GM12878 (cell line): ENCODE measurements around the gene TOPBP1. TPM values are rescaled to one million over a fixed set of nuclear protein-coding genes. Genes with fewer than 3 reads are reported as not detected.

Source experiments
- ATAC-seq: fragments of 200-7000 bp; cut with Tn5 transposase; 3 replicates; pipeline ENCODE4 v1.9.1; 2020; ENCODE audit warnings: mild to moderate bottlenecking, moderate library complexity
- BruUV-seq: library from RNA; stranded (reverse); fragments of 400-500 nt; replicated peaks from 2 replicates; lab custom pipeline; 2021; lab: Mats Ljungman, UMichigan
- CTCF ChIA-PET: fragments of 300-600 bp; sonication (Branson Sonifier 250); formaldehyde crosslinking; extraction: SDS; loops from one replicate; lab custom pipeline; 2021; ENCODE audit warnings: inconsistent platforms; lab: Yijun Ruan, JAX
- POLR2A ChIA-PET: fragments of 350-600 bp; formaldehyde crosslinking; extraction: SDS; loops from one replicate; lab custom pipeline; 2021; ENCODE audit warnings: inconsistent platforms; lab: Charles Lee
- RAD21 ChIA-PET: fragments of 300-600 bp; sonication (Branson Sonifier 250); formaldehyde crosslinking; loops from one replicate; lab custom pipeline; 2023; ENCODE audit warnings: antibody characterized with exemption; ENCODE audit not compliant: unreplicated experiment; lab: Charles Lee
- SMC1A ChIA-PET: fragments of 300-600 bp; sonication (Branson Sonifier 250); formaldehyde crosslinking; loops from one replicate; lab custom pipeline; 2023; ENCODE audit not compliant: unreplicated experiment, uncharacterized antibody; lab: Charles Lee
- DNase-seq: peaks from one replicate; pipeline ENCODE4 v3.0.0-alpha.2; 2011; ENCODE audit warnings: low read depth, low spot score
- FAIRE-seq: peaks from 3 replicates; lab custom pipeline; 2011; peaks lifted over from hg19 to GRCh38; lab: Jason Lieb, UNC
- H2AFZ ChIP-seq: 2 replicates; pipeline ENCODE4 v1.6.0; 2011; ENCODE audit warnings: low read depth, low read length, control low read depth; ENCODE audit not compliant: control insufficient read depth
- H3K27ac ChIP-seq: 2 replicates; pipeline ENCODE4 v1.5.1; 2011; ENCODE audit warnings: control low read depth; ENCODE audit not compliant: control insufficient read depth, insufficient read depth
- H3K27me3 ChIP-seq, 2 experiments: replicated peaks in 1 of 2; 2 replicates each; pipeline versions ENCODE4 v1.6.0 to v1.6.1; 2011; ENCODE audit warnings: low read length in 1 of 2; ENCODE audit not compliant: control insufficient read depth in 2 of 2, insufficient read depth in 2 of 2
- H3K36me3 ChIP-seq, 2 experiments: 2 replicates each; pipeline ENCODE4 v1.5.1; 2011; ENCODE audit warnings: low read length in 1 of 2; ENCODE audit not compliant: control insufficient read depth in 2 of 2, insufficient read depth in 2 of 2
- H3K4me1 ChIP-seq: 2 replicates; pipeline ENCODE4 v1.6.1; 2011; ENCODE audit warnings: mild to moderate bottlenecking, low read length, moderate library complexity, mixed read lengths; ENCODE audit not compliant: control insufficient read depth, insufficient read depth
- H3K4me2 ChIP-seq: 2 replicates; pipeline ENCODE4 v1.6.0; 2011; ENCODE audit warnings: control low read depth; ENCODE audit not compliant: control insufficient read depth, insufficient read depth
- H3K4me3 ChIP-seq: fragments of 200-600 bp; sonication (generic); 2 replicates; pipeline ENCODE4 v1.5.1; 2016
- H3K79me2 ChIP-seq: 2 replicates; pipeline ENCODE4 v1.6.0; 2011; ENCODE audit warnings: low read length; ENCODE audit not compliant: control insufficient read depth, insufficient read depth
- H3K9ac ChIP-seq: 2 replicates; pipeline ENCODE4 v1.8.0; 2011; ENCODE audit warnings: low read length, control low read depth, mixed read lengths; ENCODE audit not compliant: control insufficient read depth, insufficient read depth
- H3K9me3 ChIP-seq: replicated peaks from 3 replicates; pipeline ENCODE4 v1.5.1; 2011; ENCODE audit warnings: mild to moderate bottlenecking, low read length; ENCODE audit not compliant: control insufficient read depth, insufficient read depth
- H4K20me1 ChIP-seq: 2 replicates; pipeline ENCODE4 v1.6.0; 2011; ENCODE audit not compliant: control insufficient read depth, insufficient read depth
- BACH1 ChIP-seq: fragments of 450-650 bp; IDR thresholded peaks from 2 replicates; pipeline ENCODE4 v1.6.1; 2017; ENCODE audit warnings: mild to moderate bottlenecking, borderline replicate concordance
- CEBPZ ChIP-seq: fragments of 150-350 bp; IDR thresholded peaks from 2 replicates; pipeline ENCODE4 v1.6.1; 2016; ENCODE audit warnings: low read depth, low read length
- CTCF ChIP-seq, 3 experiments: IDR thresholded peaks in 2 of 3; conservative IDR thresholded peaks in 1 of 3; 2 replicates each; pipeline ENCODE4 v1.5.1; 2011; ENCODE audit warnings: low read depth in 3 of 3, low read length in 3 of 3, mild to moderate bottlenecking in 3 of 3, control low read depth in 2 of 3, moderate library complexity in 2 of 3, inconsistent platforms in 1 of 3, mixed read lengths in 1 of 3; ENCODE audit not compliant: control insufficient read depth in 2 of 3, insufficient read depth in 1 of 3; ENCODE audit errors: extremely low read depth in 1 of 3
- GABPA ChIP-seq: IDR thresholded peaks from 2 replicates; pipeline ENCODE4 v1.6.1; 2014; ENCODE audit warnings: antibody characterized with exemption, low read depth, mild to moderate bottlenecking, inconsistent platforms
- IKZF1 ChIP-seq: fragments of 450-650 bp; conservative IDR thresholded peaks from 2 replicates; pipeline ENCODE4 v1.6.1; 2017; ENCODE audit warnings: antibody characterized with exemption, mild to moderate bottlenecking
- MEF2B ChIP-seq: fragments of 450-650 bp; IDR thresholded peaks from 2 replicates; pipeline ENCODE4 v1.6.1; 2018; ENCODE audit warnings: mild to moderate bottlenecking, moderate library complexity; ENCODE audit not compliant: partially characterized antibody, poor library complexity, severe bottlenecking
- PRDM15 ChIP-seq: fragments of 450-650 bp; formaldehyde crosslinking; IDR thresholded peaks from 2 replicates; pipeline ENCODE4 v1.4.0; 2020; ENCODE audit warnings: mild to moderate bottlenecking, moderate library complexity
- RB1 ChIP-seq: fragments of 450-650 bp; formaldehyde crosslinking; IDR thresholded peaks from 2 replicates; pipeline ENCODE4 v1.6.1; 2017; ENCODE audit warnings: mild to moderate bottlenecking, borderline replicate concordance
- STAT1 ChIP-seq: fragments of 450-650 bp; conservative IDR thresholded peaks from 2 replicates; pipeline ENCODE4 v1.6.1; 2014; ENCODE audit warnings: antibody characterized with exemption, mild to moderate bottlenecking
- TCF12 ChIP-seq: IDR thresholded peaks from 2 replicates; pipeline ENCODE4 v1.6.1; 2011; ENCODE audit warnings: low read depth, mild to moderate bottlenecking, low read length
- ZNF217 ChIP-seq: fragments of 450-650 bp; IDR thresholded peaks from 2 replicates; pipeline ENCODE4 v1.6.1; 2017; ENCODE audit warnings: antibody characterized with exemption, mild to moderate bottlenecking
- WGBS: methylation state at CpG from one replicate; pipeline ENCODE4 v1.1.6; 2016; ENCODE audit warnings: low lambda C conversion rate; ENCODE audit not compliant: insufficient replicate concordance, insufficient coverage; ENCODE audit errors: missing lambda C conversion rate; 5-methylcytosine and 5-hydroxymethylcytosine counted together
- in situ Hi-C: fragments of 300-500 bp; cut with MboI; formaldehyde crosslinking; loops from 9 replicates; pipeline ENCODE4 v1.14.3; 2018; ENCODE audit warnings: mixed read lengths
- intact Hi-C: fragments of 100-400 bp; cut with micrococcal nuclease; formaldehyde crosslinking; loops from one replicate; pipeline ENCODE4 v1.14.2; 2022; ENCODE audit not compliant: unreplicated experiment
- polyA plus RNA-seq, 11 experiments: library from polyadenylated mRNA; depleted of rRNA in 4 of 11; unstranded in 6 of 11; stranded (reverse) in 5 of 11; fragments of >200 nt; fragmentation: Nextera tagmentation in 4 of 11; fragmentation: Illumina TruSeq in 1 of 11; extraction: Ambion mirVana in 4 of 11; extraction: Trizol in 1 of 11; gene quantifications; 1 replicate in 1 of 11; 2 replicates in 10 of 11; pipeline versions ENCODE4 v1.2.1 to v1.2.3, GENCODE V29; 2011 to 2016; ENCODE audit warnings: inconsistent platforms in 2 of 11, missing spikeins in 2 of 11, low read depth in 1 of 11
- total RNA-seq, 4 experiments: library from RNA; depleted of rRNA in 3 of 4; stranded (reverse); fragments of >200 nt in 3 of 4; fragmentation: Illumina TruSeq in 1 of 4; extraction: Trizol in 1 of 4; gene quantifications; 2 replicates each; pipeline versions ENCODE4 v1.2.1 to v1.2.3, GENCODE V29; 2013 to 2021

Gene TOPBP1
- total and polyA plus RNA-seq, 10 of the 15 experiments (the other 5 are each of a cell fraction or from before 2014, with no cell fraction given), result 18.3 to 99.3 (median 61.5) TPM

- Histone ChIP-seq H3K4me1 (peaks cover 21% of the 10 kb centered on the region), H3K79me2 (peaks cover 37% of the 10 kb centered on the region), H4K20me1 (no peaks in the 10 kb centered on the region; the same call in 1 of the 2 replicates), H3K4me2 (peak overlapping the region; percentile 86), H3K27ac (peak overlapping the region; percentile 97), H3K4me3 (peak overlapping the region; percentile 73), H3K9ac (peak overlapping the region; percentile 73), H3K9me3 (no peaks in the 10 kb centered on the region), H3K27me3 (no peaks in the 10 kb centered on the region), H2AFZ (peak overlapping the region; percentile 35; the same call in 1 of the 2 replicates), H3K36me3 (peaks cover 2 to 9% of the 10 kb centered on the region in 2 experiments; a peak in 2 of 4 replicates)
- ChIA-PET SMC1A (interaction anchor here (0.6 to 3.9 kb wide), 23 partner anchors 10 to 664 kb away, joined by 3 to 44 read pairs (median 8); no protein-coding TSS in a partner anchor), RAD21 (interaction anchor here (0.6 to 10.3 kb wide), 23 partner anchors 10 to 178 kb away, joined by 3 to 137 read pairs (median 4); no protein-coding TSS in a partner anchor), POLR2A (interaction anchor here (0.6 to 5.1 kb wide), 26 partner anchors 8 to 914 kb away, joined by 3 to 38 read pairs (median 4); partner anchors contain the start of gene TOPBP1), CTCF (interaction anchor here (0.6 to 2.9 kb wide), 18 partner anchors 10 to 1001 kb away, joined by 3 to 12 read pairs (median 4); no protein-coding TSS in a partner anchor)
- intact Hi-C loops (loop anchor here (1.0 to 10.0 kb wide), 5 partner anchors 82 to 848 kb away; partner anchors contain the start of gene NPHP3), in situ Hi-C loops (loop anchor here (5.0 kb wide), 2 partner anchors 85 to 125 kb away; no protein-coding TSS in a partner anchor)
- peak; percentile 49 for ATAC-seq
- peak; percentile 82 for DNase-seq
- TSS peak; percentile 99 for BruUV-seq
- under 1% methylated on average over 19 of the region's 19 CpGs for whole genome bisulfite sequencing
- FAIRE-seq, result peak; percentile 18
- TF ChIP-seq PRDM15 (0 out of 2 replicates have a peak, but pooled peaks have one; percentile 51), BACH1 (peak; percentile 44; the same call in 1 of the 2 replicates), ZNF217 (peak; percentile 95), MEF2B (peak; percentile 88), STAT1 (peak; percentile 67; the same call in 1 of the 2 replicates), CEBPZ (no peak), RB1 (peak; percentile 55; the same call in 1 of the 2 replicates), TCF12 (0 out of 2 replicates have a peak, but pooled peaks have one; percentile 34), IKZF1 (peak; percentile 19; the same call in 1 of the 2 replicates), GABPA (peak; percentile 27; the same call in 1 of the 2 replicates), CTCF (IDR thresholded peaks at IDR 0.05 in 2 of 3, conservative IDR thresholded peaks at IDR 0.05 in 1 of 3; ENCODE audit: control insufficient read depth in 2 of 3, extremely low read depth in 1 of 3, insufficient read depth in 1 of 3, low read depth in 3 of 3, low read length in 3 of 3) (no peak; a peak in 1 of 6 replicates)
Measured at GRCh38 chr3:133572158-133573053, 89.3 kb downstream of the TOPBP1 start.
